GM19193 (cell line): ENCODE results near the gene CLDN10.

Experiments
- POLR2A ChIP-seq: IDR thresholded peaks from 4 replicates; pipeline ENCODE4 v1.6.1; 2011; ENCODE audit not compliant: insufficient read depth, insufficient read length; ENCODE audit errors: extremely low read depth

The CLDN10 gene

GRCh38 chr13:95552539-95553441 is at the start of gene CLDN10:
Gene CLDN10, plus strand, starts transcription at chr13:95552720. Its CDS starts 34 bp downstream, at chr13:95552754.
- TF ChIP-seq POLR2A, result no peak

GRCh38 chr13:95503662-95504061 is 48.9 kb upstream of the CLDN10 start:
- no peak for TF ChIP-seq POLR2A

- no peak for TF ChIP-seq POLR2A
Observed at GRCh38 chr13:95505265-95505664, 47.3 kb upstream of the CLDN10 start.

GRCh38 chr13:95505986-95506385 is 46.5 kb upstream of the CLDN10 start:
- no peak for TF ChIP-seq POLR2A

- no peak for TF ChIP-seq POLR2A
Observed at GRCh38 chr13:95507991-95508390, 44.5 kb upstream of the CLDN10 start.

GRCh38 chr13:95508996-95509395 is 43.5 kb upstream of the CLDN10 start:
- TF ChIP-seq POLR2A, result no peak

- TF ChIP-seq POLR2A, result no peak
Observed at GRCh38 chr13:95509521-95510310, 42.8 kb upstream of the CLDN10 start.

- no peak for TF ChIP-seq POLR2A
Observed at GRCh38 chr13:95510950-95511349, 41.6 kb upstream of the CLDN10 start.

GRCh38 chr13:95512424-95512823 is 40.1 kb upstream of the CLDN10 start:
- no peak for TF ChIP-seq POLR2A

- no peak for TF ChIP-seq POLR2A
Observed at GRCh38 chr13:95512957-95513356, 39.6 kb upstream of the CLDN10 start.

- TF ChIP-seq POLR2A, result no peak
Observed at GRCh38 chr13:95516021-95516420, 36.5 kb upstream of the CLDN10 start.

GRCh38 chr13:95516492-95516891 is 36.0 kb upstream of the CLDN10 start:
- TF ChIP-seq POLR2A, result no peak

GRCh38 chr13:95523598-95523997 is 28.9 kb upstream of the CLDN10 start:
- no peak for TF ChIP-seq POLR2A

GRCh38 chr13:95524264-95524901 is 28.1 kb upstream of the CLDN10 start:
- TF ChIP-seq POLR2A, result no peak

GRCh38 chr13:95527955-95528354 is 24.6 kb upstream of the CLDN10 start:
- no peak for TF ChIP-seq POLR2A
